Activated T-helper 2 cell treated with anti-CD3 and anti-CD28 coated beads, Interferon-gamma antibody, Interleukin-2, Interleukin-4, amounts not matched to agents 10 μg/mL and 5 μg/mL and 100 μg/mL, durations not matched to agents 14 hours and 24 hours and 36 hours (primary cell): ENCODE measurements around the gene FPR2. TPM values are rescaled to one million over a fixed set of nuclear protein-coding genes. Genes with fewer than 3 reads are reported as not detected.

Experiments used
- DNase-seq: peaks from one replicate; pipeline ENCODE4 v3.0.0; 2021; ENCODE audit warnings: low spot score
- H3K27ac Mint-ChIP-seq: one replicate; pipeline ENCODE4 v1.8.0; 2021; ENCODE audit warnings: mixed read lengths
- H3K27me3 Mint-ChIP-seq: one replicate; pipeline ENCODE4 v1.8.0; 2021; ENCODE audit warnings: low read depth, mixed read lengths
- H3K36me3 Mint-ChIP-seq: one replicate; pipeline ENCODE4 v1.8.0; 2021; ENCODE audit warnings: low read depth, mixed read lengths
- H3K4me1 Mint-ChIP-seq: one replicate; pipeline ENCODE4 v1.8.0; 2021; ENCODE audit warnings: low read depth, mixed read lengths
- H3K4me3 Mint-ChIP-seq: one replicate; pipeline ENCODE4 v1.8.0; 2021; ENCODE audit warnings: low read depth, mild to moderate bottlenecking, moderate library complexity, mixed read lengths
- H3K9me3 Mint-ChIP-seq: one replicate; pipeline ENCODE4 v1.8.0; 2021; ENCODE audit warnings: mixed read lengths
- intact Hi-C: fragments of 100-400 bp; cut with micrococcal nuclease; formaldehyde crosslinking; loops from one replicate; pipeline ENCODE4 v1.15.1; 2023
- total RNA-seq: library from RNA; stranded (reverse); gene quantifications from 2 replicates; pipeline ENCODE4 v1.2.3, GENCODE V29; 2022

The FPR2 gene
- not detected in 2 replicates for total RNA-seq

- Mint-ChIP-seq H3K9me3 (peaks cover 29% of the 10 kb centered on the region), H3K4me3 (no peak within 1 kb of the TSS), H3K27me3 (no peaks in the 10 kb centered on the region), H3K27ac (no peak within 1 kb of the TSS), H3K4me1 (peaks cover 1% of the 10 kb centered on the region), H3K36me3 (no peaks in the 10 kb centered on the region)
- intact Hi-C loops = no loop called here
- DNase-seq = no peak
Measured at GRCh38 chr19:51760697-51761356, at the start of gene FPR2. Gene FPR2 (plus strand): TSS chr19:51761180. CDS start chr19:51768659, 7,479 bp downstream.

GRCh38 chr19:51711702-51712101 is 49.3 kb upstream of the FPR2 start:
- H3K36me3 Mint-ChIP-seq = peaks cover 8% of the 10 kb centered on the region
- H3K9me3 Mint-ChIP-seq = peaks cover 5% of the 10 kb centered on the region
- no peak overlapping the region for H3K4me3 Mint-ChIP-seq
- DNase-seq = no peak
- H3K27me3 Mint-ChIP-seq = peaks cover 7% of the 10 kb centered on the region
- intact Hi-C loops = no loop called here
- no peaks in the 10 kb centered on the region for H3K4me1 Mint-ChIP-seq
- H3K27ac Mint-ChIP-seq = no peak overlapping the region

- DNase-seq = no peak
- Mint-ChIP-seq H3K27me3 (peaks cover 7% of the 10 kb centered on the region), H3K27ac (no peak overlapping the region)
Measured at GRCh38 chr19:51712461-51713081, 48.4 kb upstream of the FPR2 start.

GRCh38 chr19:51713319-51714285 is 47.4 kb upstream of the FPR2 start:
- H3K9me3 Mint-ChIP-seq = peaks cover 5% of the 10 kb centered on the region
- peaks cover under 1% of the 10 kb centered on the region for H3K36me3 Mint-ChIP-seq
- no peak for DNase-seq
- H3K4me3 Mint-ChIP-seq = no peak overlapping the region
- intact Hi-C loops = no loop called here
- H3K4me1 Mint-ChIP-seq = no peaks in the 10 kb centered on the region
- no peak overlapping the region for H3K27ac Mint-ChIP-seq
- H3K27me3 Mint-ChIP-seq = peaks cover 12% of the 10 kb centered on the region

More at GRCh38 chr19:51712461-51713081, 48.4 kb upstream of the FPR2 start:
- peaks cover 5% of the 10 kb centered on the region for H3K9me3 Mint-ChIP-seq
- H3K4me3 Mint-ChIP-seq = no peak overlapping the region
- H3K4me1 Mint-ChIP-seq = no peaks in the 10 kb centered on the region
- H3K36me3 Mint-ChIP-seq = peaks cover under 1% of the 10 kb centered on the region
- intact Hi-C loops = no loop called here

- Mint-ChIP-seq H3K36me3 (peaks cover 3% of the 10 kb centered on the region), H3K9me3 (peaks cover 9% of the 10 kb centered on the region), H3K4me3 (no peak overlapping the region), H3K4me1 (no peaks in the 10 kb centered on the region), H3K27me3 (peaks cover 16% of the 10 kb centered on the region), H3K27ac (no peak overlapping the region)
- DNase-seq = no peak
- intact Hi-C loops = no loop called here
Measured at GRCh38 chr19:51714848-51715247, 46.1 kb upstream of the FPR2 start.

- no peak for DNase-seq
- Mint-ChIP-seq H3K27ac (no peak overlapping the region), H3K27me3 (peaks cover 14% of the 10 kb centered on the region), H3K4me3 (no peak overlapping the region), H3K36me3 (peaks cover 3% of the 10 kb centered on the region), H3K4me1 (no peaks in the 10 kb centered on the region), H3K9me3 (peaks cover 9% of the 10 kb centered on the region)
- intact Hi-C loops = no loop called here
Measured at GRCh38 chr19:51715850-51716249, 45.1 kb upstream of the FPR2 start.

GRCh38 chr19:51716925-51717324 is 44.1 kb upstream of the FPR2 start:
- Mint-ChIP-seq H3K9me3 (peaks cover 9% of the 10 kb centered on the region), H3K27me3 (peaks cover 12% of the 10 kb centered on the region), H3K4me3 (no peak overlapping the region), H3K4me1 (no peaks in the 10 kb centered on the region), H3K36me3 (peaks cover 3% of the 10 kb centered on the region), H3K27ac (no peak overlapping the region)
- intact Hi-C loops = no loop called here
- no peak for DNase-seq

GRCh38 chr19:51719251-51719988 is 41.6 kb upstream of the FPR2 start:
- H3K27me3 Mint-ChIP-seq = peaks cover 21% of the 10 kb centered on the region
- H3K4me3 Mint-ChIP-seq = no peak overlapping the region
- DNase-seq = no peak
- H3K27ac Mint-ChIP-seq = no peak overlapping the region
- no peaks in the 10 kb centered on the region for H3K4me1 Mint-ChIP-seq
- intact Hi-C loops = no loop called here
- peaks cover 9% of the 10 kb centered on the region for H3K9me3 Mint-ChIP-seq
- peaks cover 3% of the 10 kb centered on the region for H3K36me3 Mint-ChIP-seq

- H3K36me3 Mint-ChIP-seq = peaks cover 3% of the 10 kb centered on the region
- H3K27ac Mint-ChIP-seq = no peak overlapping the region
- no peak for DNase-seq
- no peak overlapping the region for H3K4me3 Mint-ChIP-seq
- no peaks in the 10 kb centered on the region for H3K4me1 Mint-ChIP-seq
- peaks cover 4% of the 10 kb centered on the region for H3K9me3 Mint-ChIP-seq
- intact Hi-C loops = no loop called here
- peaks cover 29% of the 10 kb centered on the region for H3K27me3 Mint-ChIP-seq
Measured at GRCh38 chr19:51721905-51722304, 39.1 kb upstream of the FPR2 start.

GRCh38 chr19:51722492-51722891 is 38.5 kb upstream of the FPR2 start:
- H3K9me3 Mint-ChIP-seq = peaks cover 4% of the 10 kb centered on the region
- H3K4me1 Mint-ChIP-seq = no peaks in the 10 kb centered on the region
- no peak overlapping the region for H3K4me3 Mint-ChIP-seq
- H3K27ac Mint-ChIP-seq = no peak overlapping the region
- H3K27me3 Mint-ChIP-seq = peaks cover 29% of the 10 kb centered on the region
- H3K36me3 Mint-ChIP-seq = peaks cover 3% of the 10 kb centered on the region
- intact Hi-C loops = no loop called here
- DNase-seq = no peak

GRCh38 chr19:51724543-51724942 is 36.4 kb upstream of the FPR2 start:
- Mint-ChIP-seq H3K4me3 (no peak overlapping the region), H3K36me3 (no peaks in the 10 kb centered on the region), H3K9me3 (peaks cover 3% of the 10 kb centered on the region), H3K27ac (no peak overlapping the region), H3K4me1 (no peaks in the 10 kb centered on the region), H3K27me3 (peaks cover 21% of the 10 kb centered on the region)
- no peak for DNase-seq
- intact Hi-C loops = no loop called here

GRCh38 chr19:51726049-51726448 is 34.9 kb upstream of the FPR2 start:
- no peak for DNase-seq
- H3K27ac Mint-ChIP-seq = no peak overlapping the region
- no peaks in the 10 kb centered on the region for H3K36me3 Mint-ChIP-seq
- no peaks in the 10 kb centered on the region for H3K4me1 Mint-ChIP-seq
- intact Hi-C loops = no loop called here
- H3K9me3 Mint-ChIP-seq = peaks cover 3% of the 10 kb centered on the region
- H3K27me3 Mint-ChIP-seq = peaks cover 17% of the 10 kb centered on the region
- H3K4me3 Mint-ChIP-seq = no peak overlapping the region
